ENCODE measurements around the gene RPS24.
"Not testable (repeated sequence)": the region's sequence is repeated elsewhere in the genome, so short reads cannot be mapped to it uniquely, and the experiment has no call there.

RPS24 gene

DNA sequence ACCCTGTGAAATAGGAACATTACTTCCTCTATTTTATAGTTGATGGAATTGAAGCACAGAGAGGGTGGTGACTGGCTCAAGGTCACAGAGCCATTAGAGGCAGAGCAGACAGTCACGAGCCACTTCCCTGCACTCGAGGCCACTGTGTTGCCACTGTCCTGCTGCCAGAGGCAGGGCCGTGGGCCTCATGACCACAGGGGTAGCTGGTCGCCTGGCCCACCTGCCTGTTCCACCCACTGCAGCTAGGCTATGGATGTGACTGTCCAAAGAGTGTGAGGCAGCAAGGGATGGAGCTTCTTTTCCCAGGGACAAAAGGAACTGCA lies 38.2 kb downstream of the RPS24 start:
- TF ChIP-seq, protein P1, sequence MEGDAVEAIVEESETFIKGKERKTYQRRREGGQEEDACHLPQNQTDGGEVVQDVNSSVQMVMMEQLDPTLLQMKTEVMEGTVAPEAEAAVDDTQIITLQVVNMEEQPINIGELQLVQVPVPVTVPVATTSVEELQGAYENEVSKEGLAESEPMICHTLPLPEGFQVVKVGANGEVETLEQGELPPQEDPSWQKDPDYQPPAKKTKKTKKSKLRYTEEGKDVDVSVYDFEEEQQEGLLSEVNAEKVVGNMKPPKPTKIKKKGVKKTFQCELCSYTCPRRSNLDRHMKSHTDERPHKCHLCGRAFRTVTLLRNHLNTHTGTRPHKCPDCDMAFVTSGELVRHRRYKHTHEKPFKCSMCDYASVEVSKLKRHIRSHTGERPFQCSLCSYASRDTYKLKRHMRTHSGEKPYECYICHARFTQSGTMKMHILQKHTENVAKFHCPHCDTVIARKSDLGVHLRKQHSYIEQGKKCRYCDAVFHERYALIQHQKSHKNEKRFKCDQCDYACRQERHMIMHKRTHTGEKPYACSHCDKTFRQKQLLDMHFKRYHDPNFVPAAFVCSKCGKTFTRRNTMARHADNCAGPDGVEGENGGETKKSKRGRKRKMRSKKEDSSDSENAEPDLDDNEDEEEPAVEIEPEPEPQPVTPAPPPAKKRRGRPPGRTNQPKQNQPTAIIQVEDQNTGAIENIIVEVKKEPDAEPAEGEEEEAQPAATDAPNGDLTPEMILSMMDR (conservative IDR thresholded peaks at IDR 0.05; ENCODE audit: low read length): no peak
- DNase-seq (ENCODE audit: low read depth): no peak
- no peak overlapping the region for H3K4me3 ChIP-seq (ENCODE audit: low read length)

GRCh38 chr10:78072504-78072903 lies 38.8 kb downstream of the RPS24 start:
- no peak overlapping the region for H3K4me3 ChIP-seq (ENCODE audit: low read length)
- TF ChIP-seq, protein P1 (conservative IDR thresholded peaks at IDR 0.05; ENCODE audit: low read length): no peak
- no peak for DNase-seq (ENCODE audit: low read depth)

- not testable (repeated sequence) for H3K4me3 ChIP-seq (ENCODE audit: low read length); DNase-seq (ENCODE audit: low read depth)
Observed at GRCh38 chr10:78075806-78076205, 42.1 kb downstream of the RPS24 start.

- TF ChIP-seq, protein P1 (conservative IDR thresholded peaks at IDR 0.05; ENCODE audit: low read length): no peak
- no peak for DNase-seq (ENCODE audit: low read depth)
- H3K4me3 ChIP-seq (ENCODE audit: low read length): no peak overlapping the region
Observed at GRCh38 chr10:78078539-78079330, 45.1 kb downstream of the RPS24 start.

- DNase-seq (ENCODE audit: low read depth): no peak
- no peak overlapping the region for H3K4me3 ChIP-seq (ENCODE audit: low read length)
- TF ChIP-seq, protein P1 (conservative IDR thresholded peaks at IDR 0.05; ENCODE audit: low read length): no peak
Observed at GRCh38 chr10:78079411-78079810, 45.7 kb downstream of the RPS24 start.

DNA sequence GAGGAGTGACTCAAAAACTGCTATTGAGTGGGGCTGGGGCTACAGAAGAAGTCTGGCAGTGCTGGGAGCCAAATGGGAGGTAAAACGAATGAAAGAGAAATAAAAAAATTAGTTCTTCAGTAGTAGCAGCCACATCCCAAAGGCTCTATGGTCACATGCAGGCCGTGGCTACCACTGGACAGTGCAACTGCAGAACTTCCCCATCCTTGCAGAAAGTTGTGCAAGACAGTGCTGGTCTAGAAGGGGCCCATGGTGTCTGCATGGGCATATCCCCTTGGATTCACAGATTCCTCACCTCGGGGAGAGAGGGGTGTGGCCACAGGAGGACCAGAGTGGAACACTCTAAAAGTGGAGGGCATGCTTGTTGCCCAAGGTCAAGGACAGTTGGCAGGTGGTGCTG lies 47.6 kb downstream of the RPS24 start:
- TF ChIP-seq, protein P1 (conservative IDR thresholded peaks at IDR 0.05; ENCODE audit: low read length): no peak
- H3K4me3 ChIP-seq (ENCODE audit: low read length): no peak overlapping the region
- DNase-seq (ENCODE audit: low read depth): no peak

DNA sequence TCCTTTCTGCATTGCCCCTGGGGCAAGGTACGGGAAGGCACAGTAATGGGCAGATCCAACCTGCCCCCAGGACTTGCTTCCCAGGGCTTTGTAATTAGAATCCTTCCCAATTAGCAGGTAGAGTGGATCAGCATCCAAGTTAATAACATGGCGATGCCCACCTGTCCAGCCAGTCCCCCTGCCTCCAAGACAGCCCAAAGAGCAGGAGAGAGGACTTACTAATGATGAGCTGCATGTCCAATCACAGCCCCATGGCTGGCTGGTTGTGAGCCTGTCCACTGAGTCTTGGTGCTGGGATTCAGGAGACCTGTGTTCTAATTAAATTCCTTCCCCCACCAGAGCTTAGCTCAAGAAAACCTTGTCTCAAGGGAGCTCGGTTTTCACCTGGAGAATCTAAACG lies 49.0 kb downstream of the RPS24 start:
- no peak for DNase-seq (ENCODE audit: low read depth)

More for the DNA sequence above, 49.0 kb downstream of the RPS24 start:
- no peak overlapping the region for H3K4me3 ChIP-seq (ENCODE audit: low read length)
- TF ChIP-seq, protein P1 (conservative IDR thresholded peaks at IDR 0.05; ENCODE audit: low read length): no peak

Measured in AG10803 (cell line).